CD4-positive, alpha-beta T cell treated with Interleukin-2 at 100 ng/mL for 4 hours (primary cell): ENCODE results near the gene HCN2.

Experiments used
- DNase-seq: peaks from one replicate; pipeline ENCODE4 v3.0.0-alpha.2; 2020; ENCODE audit warnings: low spot score

Gene HCN2

GRCh38 chr19:658059-658839, 68.6 kb downstream of the HCN2 start:
- DNase-seq = no peak

- DNase-seq = peak; percentile 72
Observed at GRCh38 chr19:658916-659839, 69.5 kb downstream of the HCN2 start.

- no peak for DNase-seq
Observed at GRCh38 chr19:660793-661426, 71.2 kb downstream of the HCN2 start.

DNA sequence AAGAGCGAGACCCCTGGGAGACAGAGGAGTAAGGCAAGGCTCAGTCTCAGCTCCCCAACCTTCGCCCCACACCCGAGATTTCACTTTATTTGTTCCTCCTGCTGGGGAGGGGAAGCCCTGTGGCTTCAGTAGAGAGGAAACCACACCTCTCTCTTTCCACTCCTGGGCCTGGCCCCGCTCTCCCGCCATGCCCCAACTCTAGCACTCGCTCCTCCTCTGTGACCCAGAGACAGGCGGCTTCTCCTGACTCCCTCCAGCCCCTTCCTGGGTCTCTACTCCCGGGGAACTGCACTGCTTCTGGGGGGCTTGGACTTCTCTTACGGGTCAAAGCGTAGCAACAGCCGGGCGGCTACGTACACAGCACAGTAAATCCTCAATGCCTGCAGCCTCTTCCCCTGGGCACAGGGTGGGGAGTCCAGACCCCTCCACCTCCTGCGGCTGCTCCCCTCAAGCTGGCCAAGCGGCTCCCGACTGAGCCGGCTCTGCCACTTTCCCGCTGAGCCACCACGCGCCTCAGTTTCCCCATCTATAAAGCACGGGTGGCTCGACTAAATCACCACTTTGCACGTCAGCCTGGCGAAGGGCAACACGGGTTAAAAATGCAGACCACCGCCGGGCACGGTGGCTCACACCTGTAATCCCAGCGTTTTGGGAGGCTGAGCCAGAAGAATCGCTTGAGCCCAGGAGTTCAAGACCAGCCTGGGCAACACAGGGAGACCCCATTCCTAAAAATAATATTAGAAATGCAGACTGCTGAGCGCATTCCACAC, 71.9 kb downstream of the HCN2 start:
- DNase-seq = peak; percentile 70

- peak; percentile 72 for DNase-seq
Observed at GRCh38 chr19:662207-662961, 72.7 kb downstream of the HCN2 start.

DNA sequence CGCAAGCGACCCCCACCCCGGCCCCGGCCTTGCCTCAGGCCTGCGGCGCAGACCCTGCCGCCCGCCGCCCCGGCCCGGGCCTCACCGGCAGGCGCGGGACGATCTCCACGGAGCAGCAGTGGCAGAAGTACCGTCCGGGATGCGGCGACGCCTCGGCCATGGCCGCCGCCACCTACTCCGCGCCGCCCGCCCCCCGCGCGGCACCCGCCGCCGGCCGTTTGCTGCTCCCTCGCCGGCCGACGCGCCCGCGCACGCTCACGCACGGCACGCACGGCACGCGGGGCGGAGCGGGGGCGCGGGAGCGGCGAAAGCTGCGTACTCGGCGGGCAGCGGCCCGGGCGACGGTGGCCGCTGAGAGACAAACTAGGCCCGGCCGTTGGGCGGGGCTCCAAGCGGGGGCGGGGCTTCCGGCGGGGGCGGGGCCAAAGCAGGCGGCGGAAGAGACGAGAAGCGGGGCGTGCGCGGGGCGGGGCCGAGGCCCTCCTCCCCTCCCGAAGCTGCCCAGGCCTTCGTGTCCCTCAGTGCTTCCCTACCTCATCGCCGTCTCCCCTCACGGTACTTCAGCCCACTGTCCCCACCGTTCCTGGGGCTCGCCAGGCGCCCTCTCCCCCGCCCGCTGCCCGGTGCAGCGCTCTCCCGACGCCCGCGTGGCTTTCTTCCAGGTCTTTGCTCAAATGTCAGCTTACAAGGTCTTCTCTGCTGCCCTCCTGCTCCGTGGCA, 73.4 kb downstream of the HCN2 start, which contains the start of gene RNF126:
Gene RNF126 (minus strand): TSS at position 253 of the 720 bp plus-strand sequence. CDS start 93 bp downstream, at position 160.
- DNase-seq = peak; percentile 95

DNA sequence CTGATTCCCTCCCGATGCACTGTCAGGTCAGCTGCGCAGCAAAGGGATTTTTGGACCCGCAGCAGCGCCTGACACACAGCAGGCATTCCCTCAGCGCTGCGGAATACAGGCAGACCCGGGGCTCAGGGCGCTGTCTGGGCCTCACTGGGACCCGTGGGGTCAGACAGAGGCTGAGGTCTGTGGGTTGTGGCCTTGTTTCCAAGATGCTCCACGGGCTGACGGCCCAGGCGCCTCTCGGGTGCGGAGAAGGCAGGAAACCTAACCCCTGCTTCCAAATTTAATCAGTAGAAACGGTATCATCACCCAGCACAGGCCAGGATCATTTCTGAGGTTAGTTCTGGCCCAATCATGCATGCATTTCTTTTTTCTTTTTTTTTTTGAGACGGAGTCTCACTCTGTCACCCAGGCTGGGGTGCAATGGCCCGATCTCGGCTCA, 74.0 kb downstream of the HCN2 start:
- DNase-seq = no peak

GRCh38 chr19:664913-665443, 75.3 kb downstream of the HCN2 start:
- DNase-seq = peak; percentile 85
